SK-N-SH (cell line): ENCODE measurements around the gene TAF1D. TPM values are rescaled to one million over a fixed set of nuclear protein-coding genes. Genes with fewer than 3 reads are reported as not detected.

Source experiments
- CTCF ChIA-PET: fragments of 300-600, 350-600 bp; formaldehyde crosslinking; extraction: SDS; loops from one replicate; lab custom pipeline; 2021; lab: Yijun Ruan, JAX
- POLR2A ChIA-PET: fragments of 350-600 bp; sonication (Branson Sonifier 250); formaldehyde crosslinking; extraction: SDS; loops from one replicate; lab custom pipeline; 2020; ENCODE audit warnings: antibody characterized with exemption, inconsistent platforms; lab: Yijun Ruan, JAX
- DNase-seq: peaks from one replicate; pipeline ENCODE4 v3.0.0; 2012
- H2AFZ ChIP-seq: fragments of 200-600 bp; sonication (generic); 2 replicates; pipeline ENCODE4 v1.8.1; 2016; ENCODE audit warnings: antibody characterized with exemption, mild to moderate bottlenecking, low read depth
- H3F3A ChIP-seq: fragments of 200-600 bp; sonication (generic); replicated peaks from 2 replicates; pipeline ENCODE3; 2016; ENCODE audit warnings: antibody characterized with exemption, mild to moderate bottlenecking; ENCODE audit not compliant: insufficient read depth
- H3K27ac ChIP-seq, 2 experiments: fragments of 200-500 bp in 1 of 2; fragments of 200-600 bp in 1 of 2; sonication (Bioruptor generic) in 1 of 2; sonication (generic), shearing (Covaris generic) in 1 of 2; 2 replicates each; pipeline versions ENCODE4 v1.5.1 to v1.6.1; 2014 to 2016; ENCODE audit warnings: low read depth in 2 of 2, inconsistent platforms in 1 of 2, low read length in 1 of 2, mild to moderate bottlenecking in 1 of 2, mixed read lengths in 1 of 2
- H3K27me3 ChIP-seq: fragments of 200-600 bp; sonication (generic), shearing (Covaris generic); 2 replicates; pipeline ENCODE4 v1.6.1; 2016; ENCODE audit warnings: mixed run types; ENCODE audit not compliant: insufficient read depth
- H3K36me3 ChIP-seq, 2 experiments: fragments of 200-500 bp in 1 of 2; fragments of 200-600 bp in 1 of 2; sonication (Bioruptor generic) in 1 of 2; sonication (generic) in 1 of 2; replicated peaks in 1 of 2; 2 replicates each; pipeline versions ENCODE3 to v1.5.1; 2014 to 2016; ENCODE audit warnings: low read length in 1 of 2, mild to moderate bottlenecking in 1 of 2; ENCODE audit not compliant: insufficient read depth in 2 of 2, control insufficient read depth in 1 of 2
- H3K4me1 ChIP-seq, 2 experiments: fragments of 200-500 bp in 1 of 2; fragments of 200-600 bp in 1 of 2; sonication (Bioruptor generic) in 1 of 2; sonication (generic), shearing (Covaris generic) in 1 of 2; 2 replicates each; pipeline versions ENCODE4 v1.5.1 to v1.6.1; 2014 to 2016; ENCODE audit warnings: low read depth in 1 of 2, low read length in 1 of 2, mixed run types in 1 of 2; ENCODE audit not compliant: insufficient read depth in 2 of 2, control insufficient read depth in 1 of 2
- H3K4me2 ChIP-seq: fragments of 200-600 bp; sonication (generic), shearing (Covaris generic); 2 replicates; pipeline ENCODE4 v1.6.1; 2017; ENCODE audit warnings: mixed run types
- H3K4me3 ChIP-seq, 2 experiments: fragments of 200-500 bp in 1 of 2; fragments of 200-600 bp in 1 of 2; sonication (Bioruptor generic) in 1 of 2; sonication (generic), shearing (Covaris generic) in 1 of 2; 2 replicates each; pipeline versions ENCODE4 v1.5.1 to v1.8.1; 2014 to 2016; ENCODE audit warnings: low read depth in 2 of 2, inconsistent platforms in 1 of 2, low read length in 1 of 2, mild to moderate bottlenecking in 1 of 2, mixed read lengths in 1 of 2, moderate library complexity in 1 of 2
- H3K79me2 ChIP-seq: fragments of 200-600 bp; sonication (generic); 2 replicates; pipeline ENCODE4 v1.8.1; 2017; ENCODE audit warnings: mild to moderate bottlenecking; ENCODE audit not compliant: insufficient read depth
- H3K9ac ChIP-seq: fragments of 200-600 bp; sonication (generic); 2 replicates; pipeline ENCODE4 v1.6.1; 2017; ENCODE audit warnings: mixed run types
- H3K9me2 ChIP-seq: fragments of 200-600 bp; sonication (generic); 2 replicates; pipeline ENCODE4 v1.6.1; 2017; ENCODE audit warnings: mixed run types
- H3K9me3 ChIP-seq: fragments of 200-600 bp; sonication (generic); 2 replicates; pipeline ENCODE4 v1.6.1; 2017; ENCODE audit warnings: mixed run types, mild to moderate bottlenecking, moderate library complexity
- H4K20me1 ChIP-seq: fragments of 200-600 bp; sonication (generic); 2 replicates; pipeline ENCODE4 v1.6.1; 2017; ENCODE audit warnings: mild to moderate bottlenecking, mixed run types; ENCODE audit not compliant: insufficient read depth
- EZH2phosphoT487 ChIP-seq: fragments of 200-600 bp; sonication (generic); IDR thresholded peaks from 2 replicates; pipeline ENCODE4 v1.6.1; 2017; ENCODE audit warnings: low read depth, mixed run types, mild to moderate bottlenecking, antibody characterized with exemption, moderate library complexity, borderline replicate concordance
- FOSL2 ChIP-seq: IDR thresholded peaks from 2 replicates; pipeline ENCODE4 v1.4.0; 2012; ENCODE audit warnings: low read depth, mild to moderate bottlenecking, moderate library complexity, borderline replicate concordance
- GABPA ChIP-seq: IDR thresholded peaks from 2 replicates; pipeline ENCODE4 v1.4.0; 2012; ENCODE audit warnings: low read depth, mild to moderate bottlenecking
- GATA2 ChIP-seq: sonication (generic); formaldehyde crosslinking; IDR thresholded peaks from 2 replicates; pipeline ENCODE4 v1.5.0; 2020; ENCODE audit warnings: mild to moderate bottlenecking, missing genetic modification reagents
- MEF2A ChIP-seq: IDR thresholded peaks from 2 replicates; pipeline ENCODE4 v1.4.0; 2012; ENCODE audit warnings: low read depth, borderline replicate concordance
- NRF1 ChIP-seq: IDR thresholded peaks from 2 replicates; pipeline ENCODE4 v1.6.1; 2012; ENCODE audit warnings: low read depth, mild to moderate bottlenecking, low read length
- POLR2AphosphoS5 ChIP-seq: IDR thresholded peaks from 2 replicates; pipeline ENCODE4 v1.6.1; 2012; ENCODE audit warnings: low read depth, low read length
- RAD21 ChIP-seq: IDR thresholded peaks from 2 replicates; pipeline ENCODE4 v1.6.1; 2012; ENCODE audit warnings: mild to moderate bottlenecking, low read length
- RCOR1 ChIP-seq: fragments of 150-350 bp; IDR thresholded peaks from 2 replicates; pipeline ENCODE4 v1.6.1; 2017; ENCODE audit warnings: antibody characterized with exemption, low read length
- RFX5 ChIP-seq: IDR thresholded peaks from 2 replicates; pipeline ENCODE4 v1.6.1; 2012; ENCODE audit warnings: mild to moderate bottlenecking, improper control_type of control experiment, low read length
- SIN3A ChIP-seq: IDR thresholded peaks from 2 replicates; pipeline ENCODE4 v1.6.1; 2012; ENCODE audit warnings: low read depth, mild to moderate bottlenecking, low read length, moderate library complexity, borderline replicate concordance
- TEAD4 ChIP-seq: IDR thresholded peaks from 2 replicates; pipeline ENCODE4 v1.4.0; 2012; ENCODE audit warnings: mild to moderate bottlenecking, borderline replicate concordance; ENCODE audit not compliant: insufficient read depth
- YY1 ChIP-seq: IDR thresholded peaks from 2 replicates; pipeline ENCODE4 v1.4.0; 2012; ENCODE audit warnings: low read depth, mild to moderate bottlenecking
- WGBS: methylation state at CpG from one replicate; pipeline ENCODE4 v1.1.6; 2017; ENCODE audit warnings: low lambda C conversion rate; 5-methylcytosine and 5-hydroxymethylcytosine counted together
- polyA plus RNA-seq, 3 experiments: library from polyadenylated mRNA; depleted of rRNA; stranded (reverse); fragments of >200 nt; gene quantifications; 2 replicates each; pipeline ENCODE4 v1.2.3, GENCODE V29; 2012
- TF ChIP-seq, protein P1 (sequence below): IDR thresholded peaks from 2 replicates; pipeline ENCODE4; 2012
- TF ChIP-seq, protein P2 (sequence below): fragments of 150-350 bp; IDR thresholded peaks from 2 replicates; pipeline ENCODE4 v1.6.1; 2016; ENCODE audit warnings: mild to moderate bottlenecking, low read depth, low read length
- TF ChIP-seq, protein P3 (sequence below): fragments of 200-600 bp; sonication (generic); IDR thresholded peaks from 2 replicates; pipeline ENCODE4 v1.6.1; 2017; ENCODE audit warnings: antibody characterized with exemption, mild to moderate bottlenecking, moderate library complexity
- TF ChIP-seq, protein P4 (sequence below): IDR thresholded peaks from 2 replicates; pipeline ENCODE4 v1.4.0; 2012; ENCODE audit warnings: low read depth, borderline replicate concordance
- TF ChIP-seq, protein P5 (sequence below): IDR thresholded peaks from 2 replicates; pipeline ENCODE4 v1.6.1; 2012; ENCODE audit warnings: mild to moderate bottlenecking, low read depth, low read length, moderate library complexity

The TAF1D gene
- polyA plus RNA-seq, 1 of the 3 experiments (the other 2 are of a cell fraction), result 56.7 TPM

DNA sequence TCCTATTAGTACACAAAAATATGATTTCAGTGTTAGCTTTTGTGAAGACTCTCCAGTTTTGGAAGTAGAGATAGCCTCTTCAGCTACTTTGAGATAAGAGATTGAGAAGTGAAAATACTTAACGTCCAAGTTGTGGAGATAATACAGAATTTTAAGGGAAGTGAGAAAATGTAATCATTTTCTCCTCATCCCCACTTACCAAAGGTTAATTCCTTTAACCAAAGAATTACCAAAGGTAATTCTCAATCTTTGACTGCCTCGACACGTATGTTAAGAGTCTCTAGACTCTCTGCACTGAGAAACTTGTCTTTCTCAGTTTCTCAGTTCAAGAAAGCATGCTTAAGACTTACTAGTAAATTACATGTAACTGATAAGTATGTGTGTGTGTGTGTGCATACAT is 15.5 kb upstream of the TAF1D start:
- no peak overlapping the region for H3K4me2 ChIP-seq
- H2AFZ ChIP-seq, result no peak overlapping the region
- H3K9ac ChIP-seq, result no peak overlapping the region
- H3K36me3 ChIP-seq, result peaks cover 27 to 33% of the 10 kb centered on the region in 2 experiments
- no peaks in the 10 kb centered on the region for H4K20me1 ChIP-seq
- DNase-seq, result no peak
- peaks cover 4% of the 10 kb centered on the region for H3F3A ChIP-seq
- no peak overlapping the region for H3K27ac ChIP-seq
- no peaks in the 10 kb centered on the region for H3K9me2 ChIP-seq
- no peaks in the 10 kb centered on the region for H3K9me3 ChIP-seq
- WGBS, result 94% methylated on average over 3 of the region's 3 CpGs
- no peaks in the 10 kb centered on the region for H3K79me2 ChIP-seq
- TF ChIP-seq NRF1, result no peak
- TF ChIP-seq, protein P1, sequence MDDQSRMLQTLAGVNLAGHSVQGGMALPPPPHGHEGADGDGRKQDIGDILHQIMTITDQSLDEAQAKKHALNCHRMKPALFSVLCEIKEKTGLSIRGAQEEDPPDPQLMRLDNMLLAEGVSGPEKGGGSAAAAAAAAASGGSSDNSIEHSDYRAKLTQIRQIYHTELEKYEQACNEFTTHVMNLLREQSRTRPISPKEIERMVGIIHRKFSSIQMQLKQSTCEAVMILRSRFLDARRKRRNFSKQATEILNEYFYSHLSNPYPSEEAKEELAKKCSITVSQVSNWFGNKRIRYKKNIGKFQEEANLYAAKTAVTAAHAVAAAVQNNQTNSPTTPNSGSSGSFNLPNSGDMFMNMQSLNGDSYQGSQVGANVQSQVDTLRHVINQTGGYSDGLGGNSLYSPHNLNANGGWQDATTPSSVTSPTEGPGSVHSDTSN, result no peak
- no peak for TF ChIP-seq POLR2AphosphoS5
- TF ChIP-seq, protein P2, sequence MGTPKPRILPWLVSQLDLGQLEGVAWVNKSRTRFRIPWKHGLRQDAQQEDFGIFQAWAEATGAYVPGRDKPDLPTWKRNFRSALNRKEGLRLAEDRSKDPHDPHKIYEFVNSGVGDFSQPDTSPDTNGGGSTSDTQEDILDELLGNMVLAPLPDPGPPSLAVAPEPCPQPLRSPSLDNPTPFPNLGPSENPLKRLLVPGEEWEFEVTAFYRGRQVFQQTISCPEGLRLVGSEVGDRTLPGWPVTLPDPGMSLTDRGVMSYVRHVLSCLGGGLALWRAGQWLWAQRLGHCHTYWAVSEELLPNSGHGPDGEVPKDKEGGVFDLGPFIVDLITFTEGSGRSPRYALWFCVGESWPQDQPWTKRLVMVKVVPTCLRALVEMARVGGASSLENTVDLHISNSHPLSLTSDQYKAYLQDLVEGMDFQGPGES, result no peak
- no peak for TF ChIP-seq SIN3A
- no peak for TF ChIP-seq TEAD4
- TF ChIP-seq RCOR1, result no peak
- TF ChIP-seq, protein P3, sequence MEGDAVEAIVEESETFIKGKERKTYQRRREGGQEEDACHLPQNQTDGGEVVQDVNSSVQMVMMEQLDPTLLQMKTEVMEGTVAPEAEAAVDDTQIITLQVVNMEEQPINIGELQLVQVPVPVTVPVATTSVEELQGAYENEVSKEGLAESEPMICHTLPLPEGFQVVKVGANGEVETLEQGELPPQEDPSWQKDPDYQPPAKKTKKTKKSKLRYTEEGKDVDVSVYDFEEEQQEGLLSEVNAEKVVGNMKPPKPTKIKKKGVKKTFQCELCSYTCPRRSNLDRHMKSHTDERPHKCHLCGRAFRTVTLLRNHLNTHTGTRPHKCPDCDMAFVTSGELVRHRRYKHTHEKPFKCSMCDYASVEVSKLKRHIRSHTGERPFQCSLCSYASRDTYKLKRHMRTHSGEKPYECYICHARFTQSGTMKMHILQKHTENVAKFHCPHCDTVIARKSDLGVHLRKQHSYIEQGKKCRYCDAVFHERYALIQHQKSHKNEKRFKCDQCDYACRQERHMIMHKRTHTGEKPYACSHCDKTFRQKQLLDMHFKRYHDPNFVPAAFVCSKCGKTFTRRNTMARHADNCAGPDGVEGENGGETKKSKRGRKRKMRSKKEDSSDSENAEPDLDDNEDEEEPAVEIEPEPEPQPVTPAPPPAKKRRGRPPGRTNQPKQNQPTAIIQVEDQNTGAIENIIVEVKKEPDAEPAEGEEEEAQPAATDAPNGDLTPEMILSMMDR, result no peak
- no peak for TF ChIP-seq RAD21
- TF ChIP-seq MEF2A, result no peak
- no peak for TF ChIP-seq YY1
- TF ChIP-seq, protein P4, sequence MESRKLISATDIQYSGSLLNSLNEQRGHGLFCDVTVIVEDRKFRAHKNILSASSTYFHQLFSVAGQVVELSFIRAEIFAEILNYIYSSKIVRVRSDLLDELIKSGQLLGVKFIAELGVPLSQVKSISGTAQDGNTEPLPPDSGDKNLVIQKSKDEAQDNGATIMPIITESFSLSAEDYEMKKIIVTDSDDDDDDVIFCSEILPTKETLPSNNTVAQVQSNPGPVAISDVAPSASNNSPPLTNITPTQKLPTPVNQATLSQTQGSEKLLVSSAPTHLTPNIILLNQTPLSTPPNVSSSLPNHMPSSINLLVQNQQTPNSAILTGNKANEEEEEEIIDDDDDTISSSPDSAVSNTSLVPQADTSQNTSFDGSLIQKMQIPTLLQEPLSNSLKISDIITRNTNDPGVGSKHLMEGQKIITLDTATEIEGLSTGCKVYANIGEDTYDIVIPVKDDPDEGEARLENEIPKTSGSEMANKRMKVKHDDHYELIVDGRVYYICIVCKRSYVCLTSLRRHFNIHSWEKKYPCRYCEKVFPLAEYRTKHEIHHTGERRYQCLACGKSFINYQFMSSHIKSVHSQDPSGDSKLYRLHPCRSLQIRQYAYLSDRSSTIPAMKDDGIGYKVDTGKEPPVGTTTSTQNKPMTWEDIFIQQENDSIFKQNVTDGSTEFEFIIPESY, result no peak
- no peak for TF ChIP-seq EZH2phosphoT487
- no peak for TF ChIP-seq GABPA
- TF ChIP-seq FOSL2, result no peak
- TF ChIP-seq GATA2 (CRISPR knock-in tag), result no peak
- TF ChIP-seq, protein P5, sequence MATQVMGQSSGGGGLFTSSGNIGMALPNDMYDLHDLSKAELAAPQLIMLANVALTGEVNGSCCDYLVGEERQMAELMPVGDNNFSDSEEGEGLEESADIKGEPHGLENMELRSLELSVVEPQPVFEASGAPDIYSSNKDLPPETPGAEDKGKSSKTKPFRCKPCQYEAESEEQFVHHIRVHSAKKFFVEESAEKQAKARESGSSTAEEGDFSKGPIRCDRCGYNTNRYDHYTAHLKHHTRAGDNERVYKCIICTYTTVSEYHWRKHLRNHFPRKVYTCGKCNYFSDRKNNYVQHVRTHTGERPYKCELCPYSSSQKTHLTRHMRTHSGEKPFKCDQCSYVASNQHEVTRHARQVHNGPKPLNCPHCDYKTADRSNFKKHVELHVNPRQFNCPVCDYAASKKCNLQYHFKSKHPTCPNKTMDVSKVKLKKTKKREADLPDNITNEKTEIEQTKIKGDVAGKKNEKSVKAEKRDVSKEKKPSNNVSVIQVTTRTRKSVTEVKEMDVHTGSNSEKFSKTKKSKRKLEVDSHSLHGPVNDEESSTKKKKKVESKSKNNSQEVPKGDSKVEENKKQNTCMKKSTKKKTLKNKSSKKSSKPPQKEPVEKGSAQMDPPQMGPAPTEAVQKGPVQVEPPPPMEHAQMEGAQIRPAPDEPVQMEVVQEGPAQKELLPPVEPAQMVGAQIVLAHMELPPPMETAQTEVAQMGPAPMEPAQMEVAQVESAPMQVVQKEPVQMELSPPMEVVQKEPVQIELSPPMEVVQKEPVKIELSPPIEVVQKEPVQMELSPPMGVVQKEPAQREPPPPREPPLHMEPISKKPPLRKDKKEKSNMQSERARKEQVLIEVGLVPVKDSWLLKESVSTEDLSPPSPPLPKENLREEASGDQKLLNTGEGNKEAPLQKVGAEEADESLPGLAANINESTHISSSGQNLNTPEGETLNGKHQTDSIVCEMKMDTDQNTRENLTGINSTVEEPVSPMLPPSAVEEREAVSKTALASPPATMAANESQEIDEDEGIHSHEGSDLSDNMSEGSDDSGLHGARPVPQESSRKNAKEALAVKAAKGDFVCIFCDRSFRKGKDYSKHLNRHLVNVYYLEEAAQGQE, result no peak
- TF ChIP-seq RFX5, result no peak
- no peaks in the 10 kb centered on the region for H3K4me1 ChIP-seq
- ChIA-PET CTCF (no interaction called here), POLR2A (no interaction called here)
- H3K4me3 ChIP-seq, result no peak overlapping the region
- no peaks in the 10 kb centered on the region for H3K27me3 ChIP-seq
